Glutamatergic neuron (in vitro differentiated cells): ENCODE results near the gene SORT1. TPM values are rescaled to one million over a fixed set of nuclear protein-coding genes. Genes with fewer than 3 reads are reported as not detected.

Experiments
- DNase-seq: peaks from one replicate; pipeline ENCODE4 v3.0.0; 2022
- H3K27ac Mint-ChIP-seq: one replicate; pipeline ENCODE4 v1.8.0; 2020; ENCODE audit warnings: mild to moderate bottlenecking, mixed read lengths, inconsistent platforms; ENCODE audit not compliant: unreplicated experiment
- H3K27me3 Mint-ChIP-seq: one replicate; pipeline ENCODE4 v1.8.0; 2020; ENCODE audit warnings: mild to moderate bottlenecking, moderate library complexity, mixed read lengths, inconsistent platforms; ENCODE audit not compliant: unreplicated experiment
- H3K36me3 Mint-ChIP-seq: one replicate; pipeline ENCODE4 v1.8.0; 2020; ENCODE audit warnings: mild to moderate bottlenecking, mixed read lengths, inconsistent platforms; ENCODE audit not compliant: unreplicated experiment
- H3K4me1 Mint-ChIP-seq: one replicate; pipeline ENCODE4 v1.8.0; 2020; ENCODE audit warnings: mild to moderate bottlenecking, low read depth, mixed read lengths, inconsistent platforms; ENCODE audit not compliant: unreplicated experiment
- H3K4me3 Mint-ChIP-seq: one replicate; pipeline ENCODE4 v1.8.0; 2020; ENCODE audit warnings: mild to moderate bottlenecking, mixed read lengths, inconsistent platforms; ENCODE audit not compliant: unreplicated experiment
- H3K9me3 Mint-ChIP-seq: one replicate; pipeline ENCODE4 v1.8.0; 2020; ENCODE audit warnings: mild to moderate bottlenecking, moderate library complexity, mixed read lengths, inconsistent platforms; ENCODE audit not compliant: unreplicated experiment
- CTCF ChIP-seq: fragments of 200-600 bp; sonication (generic); IDR thresholded peaks from one replicate; pipeline ENCODE4 v1.5.0; 2021; ENCODE audit not compliant: partially characterized antibody, unreplicated experiment
- total RNA-seq: library from RNA; stranded (reverse); fragmentation: NEBNext Ultra II Directional; extraction: Animal tissue kit (Norgen Biotek cat#: 25700); gene quantifications from one replicate; pipeline ENCODE4 v1.2.1, GENCODE V29; 2021; ENCODE audit not compliant: unreplicated experiment

Gene SORT1
- total RNA-seq, 1 donor from 2014 or later, result 53.2 TPM

DNA sequence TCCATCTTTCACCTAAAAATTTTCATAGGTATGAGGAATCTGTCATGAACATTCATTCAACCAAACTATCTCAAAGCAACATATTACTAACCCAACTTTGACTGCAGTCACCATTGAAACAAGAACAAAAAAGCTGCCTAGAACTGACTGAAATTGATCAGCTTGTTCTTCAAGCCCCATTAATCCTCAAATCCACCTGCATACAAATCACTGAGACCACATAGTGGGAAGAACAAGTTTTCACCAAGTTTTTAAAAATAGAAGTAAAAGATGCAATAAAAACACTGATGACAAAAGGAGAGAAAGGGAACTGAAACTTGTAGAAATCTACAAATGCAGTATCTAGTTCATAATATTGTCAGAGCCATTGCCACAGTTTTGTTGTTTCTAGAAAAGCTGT, 6.1 kb downstream of the SORT1 start:
- H3K4me3 Mint-ChIP-seq, result no peak overlapping the region
- H3K27me3 Mint-ChIP-seq, result peaks cover 2% of the 10 kb centered on the region
- TF ChIP-seq CTCF, result no peak
- H3K27ac Mint-ChIP-seq, result no peak overlapping the region
- peaks cover 3% of the 10 kb centered on the region for H3K9me3 Mint-ChIP-seq
- no peak for DNase-seq
- peaks cover 28% of the 10 kb centered on the region for H3K4me1 Mint-ChIP-seq
- H3K36me3 Mint-ChIP-seq, result no peaks in the 10 kb centered on the region

- Mint-ChIP-seq H3K9me3 (peaks cover 3% of the 10 kb centered on the region), H3K27me3 (peaks cover 2% of the 10 kb centered on the region), H3K4me1 (peaks cover 24% of the 10 kb centered on the region), H3K27ac (no peak overlapping the region), H3K36me3 (no peaks in the 10 kb centered on the region), H3K4me3 (no peak overlapping the region)
- no peak for TF ChIP-seq CTCF
- no peak for DNase-seq
Measured at GRCh38 chr1:109391157-109391556, 6.6 kb downstream of the SORT1 start.

DNA sequence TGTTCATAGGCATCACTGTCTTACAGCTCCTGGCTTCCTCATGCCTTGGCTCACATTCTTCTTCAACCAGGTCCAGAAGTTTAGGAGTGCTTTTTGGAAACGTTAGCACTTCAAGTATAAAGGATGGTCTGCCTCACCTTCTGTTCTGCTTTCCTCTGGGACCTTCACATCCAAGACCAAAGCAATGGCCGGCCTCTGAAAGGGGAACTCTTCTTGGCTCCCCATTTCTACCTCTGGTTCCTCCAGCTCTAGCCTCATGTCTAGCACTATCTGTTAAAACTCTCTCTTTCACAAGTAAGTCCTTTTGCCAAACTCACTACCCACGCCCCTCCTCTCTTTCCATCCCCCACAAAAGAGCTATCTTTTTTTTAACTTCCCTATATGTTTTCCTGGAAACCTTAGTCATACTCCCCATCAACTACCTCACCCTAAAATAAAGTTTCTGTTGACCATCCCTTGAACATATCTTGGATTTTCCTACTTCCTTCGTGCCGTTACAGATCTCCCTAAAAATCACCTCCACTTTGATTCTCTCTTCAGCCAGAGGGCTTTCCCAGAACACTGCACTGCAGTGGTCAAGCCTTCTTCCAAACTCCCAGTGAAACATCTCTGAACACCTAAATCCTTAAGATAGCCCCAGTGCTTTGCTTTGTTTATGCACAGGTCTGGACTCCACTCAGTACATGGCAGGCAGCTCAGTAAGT, 7.9 kb downstream of the SORT1 start:
- peaks cover 2% of the 10 kb centered on the region for H3K27me3 Mint-ChIP-seq
- H3K4me1 Mint-ChIP-seq, result peaks cover 24% of the 10 kb centered on the region
- H3K4me3 Mint-ChIP-seq, result peak overlapping the region; percentile 11
- DNase-seq, result no peak
- no peak for TF ChIP-seq CTCF
- peaks cover 3% of the 10 kb centered on the region for H3K9me3 Mint-ChIP-seq
- H3K36me3 Mint-ChIP-seq, result no peaks in the 10 kb centered on the region
- no peak overlapping the region for H3K27ac Mint-ChIP-seq

GRCh38 chr1:109388884-109389637, 8.7 kb downstream of the SORT1 start:
- no peak overlapping the region for H3K27ac Mint-ChIP-seq
- peaks cover 26% of the 10 kb centered on the region for H3K4me1 Mint-ChIP-seq
- H3K4me3 Mint-ChIP-seq, result no peak overlapping the region
- H3K36me3 Mint-ChIP-seq, result peaks cover 4% of the 10 kb centered on the region
- DNase-seq, result no peak
- H3K27me3 Mint-ChIP-seq, result peaks cover 2% of the 10 kb centered on the region
- peaks cover 3% of the 10 kb centered on the region for H3K9me3 Mint-ChIP-seq
- no peak for TF ChIP-seq CTCF

GRCh38 chr1:109388208-109388711, 9.5 kb downstream of the SORT1 start:
- peaks cover 3% of the 10 kb centered on the region for H3K9me3 Mint-ChIP-seq
- H3K36me3 Mint-ChIP-seq, result peaks cover 7% of the 10 kb centered on the region
- no peak for DNase-seq
- H3K27ac Mint-ChIP-seq, result no peak overlapping the region
- TF ChIP-seq CTCF, result no peak
- peaks cover 34% of the 10 kb centered on the region for H3K4me1 Mint-ChIP-seq
- H3K4me3 Mint-ChIP-seq, result no peak overlapping the region
- peaks cover 2% of the 10 kb centered on the region for H3K27me3 Mint-ChIP-seq
